HEK293 (cell line): Measurements from ENCODE around the gene FZD1.

ENCODE experiments used
- CTCF ChIA-PET: fragments of 350-600 bp; formaldehyde crosslinking; extraction: SDS; loops from one replicate; lab custom pipeline; 2021; ENCODE audit warnings: antibody characterized with exemption; lab: Yijun Ruan, JAX
- POLR2A ChIA-PET: fragments of 300-600 bp; formaldehyde crosslinking; extraction: SDS; loops from one replicate; lab custom pipeline; 2020; ENCODE audit warnings: antibody characterized with exemption, inconsistent platforms; lab: Yijun Ruan, JAX
- H3K27ac ChIP-seq: fragments of 200-500 bp; sonication (Bioruptor generic); 2 replicates; pipeline ENCODE4 v1.5.1; 2014; ENCODE audit warnings: low read depth, low read length, control low read depth, inconsistent platforms; ENCODE audit errors: extremely low read depth
- H3K36me3 ChIP-seq, 2 experiments: fragments of 200-500 bp in 1 of 2; sonication (Bioruptor generic) in 1 of 2; 1 replicate in 1 of 2; 2 replicates in 1 of 2; pipeline ENCODE4 v1.5.1; 2014 to 2017; ENCODE audit warnings: inconsistent platforms in 2 of 2, low read length in 2 of 2; ENCODE audit not compliant: control insufficient read depth in 2 of 2, insufficient read depth in 1 of 2
- H3K4me1 ChIP-seq: fragments of 200-500 bp; sonication (Bioruptor generic); 2 replicates; pipeline ENCODE4 v1.5.1; 2014; ENCODE audit warnings: mild to moderate bottlenecking, low read length, inconsistent platforms; ENCODE audit not compliant: control insufficient read depth, insufficient read depth
- H3K4me3 ChIP-seq: 2 replicates; pipeline ENCODE4 v1.5.1; 2011; ENCODE audit warnings: low read depth, mild to moderate bottlenecking, control low read depth, low read length, moderate library complexity
- H3K9me3 ChIP-seq: fragments of 200-500 bp; sonication (Bioruptor generic); 2 replicates; pipeline ENCODE4 v1.5.1; 2014; ENCODE audit warnings: low read depth, low read length, inconsistent platforms; ENCODE audit not compliant: control insufficient read depth, insufficient read depth
- EGR2 ChIP-seq: fragments of 450-650 bp; formaldehyde crosslinking; IDR thresholded peaks from 2 replicates; pipeline ENCODE4 v1.5.1; 2016; ENCODE audit warnings: low read depth, missing biosample characterization, missing genetic modification characterization
- REPIN1 ChIP-seq: fragments of 450-650 bp; formaldehyde crosslinking; IDR thresholded peaks from 2 replicates; pipeline ENCODE4 v1.5.1; 2017; ENCODE audit warnings: missing biosample characterization, missing genetic modification characterization, low read depth
- SCRT1 ChIP-seq: fragments of 450-650 bp; formaldehyde crosslinking; IDR thresholded peaks from 2 replicates; pipeline ENCODE4 v1.5.1; 2016; ENCODE audit warnings: missing biosample characterization, missing genetic modification characterization, borderline replicate concordance
- TSHZ1 ChIP-seq: fragments of 450-650 bp; formaldehyde crosslinking; IDR thresholded peaks from 2 replicates; pipeline ENCODE4 v1.5.1; 2016; ENCODE audit warnings: missing biosample characterization, missing genetic modification characterization, borderline replicate concordance
- ZBTB11 ChIP-seq: fragments of 450-650 bp; formaldehyde crosslinking; conservative IDR thresholded peaks from 2 replicates; pipeline ENCODE4 v1.5.1; 2016; ENCODE audit warnings: low read depth, missing biosample characterization, missing genetic modification characterization
- ZFHX2 ChIP-seq: fragments of 450-650 bp; formaldehyde crosslinking; conservative IDR thresholded peaks from 2 replicates; pipeline ENCODE4 v1.5.1; 2016; ENCODE audit warnings: missing biosample characterization, missing genetic modification characterization
- ZFP3 ChIP-seq: fragments of 450-650 bp; formaldehyde crosslinking; IDR thresholded peaks from 2 replicates; pipeline ENCODE4 v1.5.1; 2016; ENCODE audit warnings: low read depth, missing biosample characterization, missing genetic modification characterization
- ZNF146 ChIP-seq: fragments of 450-650 bp; formaldehyde crosslinking; IDR thresholded peaks from 2 replicates; pipeline ENCODE4 v1.5.1; 2016; ENCODE audit warnings: missing biosample characterization, missing genetic modification characterization
- ZNF221 ChIP-seq: fragments of 450-650 bp; formaldehyde crosslinking; IDR thresholded peaks from 2 replicates; pipeline ENCODE4 v1.5.1; 2017; ENCODE audit warnings: missing biosample characterization, missing genetic modification characterization, borderline replicate concordance
- ZNF239 ChIP-seq: fragments of 450-650 bp; formaldehyde crosslinking; IDR thresholded peaks from 2 replicates; pipeline ENCODE4 v1.5.1; 2016; ENCODE audit warnings: missing biosample characterization, missing genetic modification characterization
- ZNF274 ChIP-seq, 2 experiments: fragments of 200-500 bp in 1 of 2; fragments of 450-650 bp in 1 of 2; sonication (Bioruptor generic) in 1 of 2; formaldehyde crosslinking in 1 of 2; IDR thresholded peaks; 2 replicates each; pipeline versions ENCODE4 v1.5.1 to v1.6.1; 2014 to 2016; ENCODE audit warnings: borderline replicate concordance in 1 of 2, inconsistent platforms in 1 of 2, low read length in 1 of 2, missing biosample characterization in 1 of 2, missing genetic modification characterization in 1 of 2
- ZNF292 ChIP-seq: fragments of 450-650 bp; formaldehyde crosslinking; IDR thresholded peaks from 2 replicates; pipeline ENCODE4 v1.5.1; 2016; ENCODE audit warnings: low read depth, missing biosample characterization, missing genetic modification characterization, borderline replicate concordance
- ZNF302 ChIP-seq: fragments of 450-650 bp; formaldehyde crosslinking; IDR thresholded peaks from 2 replicates; pipeline ENCODE4 v1.5.1; 2016; ENCODE audit warnings: missing biosample characterization, missing genetic modification characterization, low read depth
- ZNF324 ChIP-seq: fragments of 450-650 bp; formaldehyde crosslinking; IDR thresholded peaks from 2 replicates; pipeline ENCODE4 v1.5.1; 2016; ENCODE audit warnings: missing biosample characterization, missing genetic modification characterization
- ZNF391 ChIP-seq: fragments of 450-650 bp; formaldehyde crosslinking; IDR thresholded peaks from 2 replicates; pipeline ENCODE4 v1.5.1; 2016; ENCODE audit warnings: low read depth, missing biosample characterization, missing genetic modification characterization, borderline replicate concordance
- ZNF416 ChIP-seq: fragments of 450-650 bp; formaldehyde crosslinking; IDR thresholded peaks from 2 replicates; pipeline ENCODE4 v1.5.1; 2016; ENCODE audit warnings: missing biosample characterization, missing genetic modification characterization
- ZNF433 ChIP-seq: fragments of 450-650 bp; formaldehyde crosslinking; IDR thresholded peaks from 2 replicates; pipeline ENCODE4 v1.5.1; 2016; ENCODE audit warnings: missing biosample characterization, missing genetic modification characterization, low read depth
- ZNF548 ChIP-seq: fragments of 450-650 bp; formaldehyde crosslinking; IDR thresholded peaks from 2 replicates; pipeline ENCODE4 v1.5.1; 2016; ENCODE audit warnings: missing biosample characterization, missing genetic modification characterization
- ZNF664 ChIP-seq: fragments of 450-650 bp; formaldehyde crosslinking; IDR thresholded peaks from 2 replicates; pipeline ENCODE4 v1.5.1; 2016; ENCODE audit warnings: missing biosample characterization, missing genetic modification characterization
- ZNF843 ChIP-seq: fragments of 450-650 bp; formaldehyde crosslinking; IDR thresholded peaks from 2 replicates; pipeline ENCODE4 v1.5.1; 2016; ENCODE audit warnings: missing biosample characterization, missing genetic modification characterization
- TF ChIP-seq, protein P1 (sequence below): fragments of 450-650 bp; formaldehyde crosslinking; IDR thresholded peaks from 2 replicates; pipeline ENCODE4 v1.5.1; 2016; ENCODE audit warnings: missing biosample characterization, missing genetic modification characterization
- TF ChIP-seq, protein P2 (sequence below): fragments of 450-650 bp; formaldehyde crosslinking; IDR thresholded peaks from 2 replicates; pipeline ENCODE4 v1.5.1; 2016; ENCODE audit warnings: missing biosample characterization, missing genetic modification characterization
- TF ChIP-seq, protein P3 (sequence below): fragments of 450-650 bp; formaldehyde crosslinking; IDR thresholded peaks from 2 replicates; pipeline ENCODE4 v1.5.1; 2016; ENCODE audit warnings: missing biosample characterization, missing genetic modification characterization

FZD1 gene

DNA sequence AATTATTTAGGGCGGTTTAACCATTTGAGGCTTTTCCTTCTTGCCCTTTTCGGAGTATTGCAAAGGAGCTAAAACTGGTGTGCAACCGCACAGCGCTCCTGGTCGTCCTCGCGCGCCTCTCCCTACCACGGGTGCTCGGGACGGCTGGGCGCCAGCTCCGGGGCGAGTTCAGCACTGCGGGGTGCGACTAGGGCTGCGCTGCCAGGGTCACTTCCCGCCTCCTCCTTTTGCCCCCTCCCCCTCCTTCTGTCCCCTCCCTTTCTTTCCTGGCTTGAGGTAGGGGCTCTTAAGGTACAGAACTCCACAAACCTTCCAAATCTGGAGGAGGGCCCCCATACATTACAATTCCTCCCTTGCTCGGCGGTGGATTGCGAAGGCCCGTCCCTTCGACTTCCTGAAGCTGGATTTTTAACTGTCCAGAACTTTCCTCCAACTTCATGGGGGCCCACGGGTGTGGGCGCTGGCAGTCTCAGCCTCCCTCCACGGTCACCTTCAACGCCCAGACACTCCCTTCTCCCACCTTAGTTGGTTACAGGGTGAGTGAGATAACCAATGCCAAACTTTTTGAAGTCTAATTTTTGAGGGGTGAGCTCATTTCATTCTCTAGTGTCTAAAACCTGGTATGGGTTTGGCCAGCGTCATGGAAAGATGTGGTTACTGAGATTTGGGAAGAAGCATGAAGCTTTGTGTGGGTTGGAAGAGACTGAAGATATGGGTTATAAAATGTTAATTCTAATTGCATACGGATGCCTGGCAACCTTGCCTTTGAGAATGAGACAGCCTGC lies 3.1 kb downstream of the FZD1 start:
- Histone ChIP-seq H3K4me1 (no peaks in the 10 kb centered on the region), H3K36me3 (peaks cover 0 to 8% of the 10 kb centered on the region in 2 experiments; a peak in 1 of 3 replicates)
- POLR2A ChIA-PET, result no interaction called here
- TF ChIP-seq ZNF391 (tag by site-specific recombination), result no peak
- TF ChIP-seq ZNF843, result no peak
- peak; percentile 37; the same call in 1 of the 2 replicates for TF ChIP-seq EGR2 (tag by site-specific recombination)
- TF ChIP-seq ZFHX2 (tag by site-specific recombination), result peak; percentile 60
- TF ChIP-seq, protein P1, sequence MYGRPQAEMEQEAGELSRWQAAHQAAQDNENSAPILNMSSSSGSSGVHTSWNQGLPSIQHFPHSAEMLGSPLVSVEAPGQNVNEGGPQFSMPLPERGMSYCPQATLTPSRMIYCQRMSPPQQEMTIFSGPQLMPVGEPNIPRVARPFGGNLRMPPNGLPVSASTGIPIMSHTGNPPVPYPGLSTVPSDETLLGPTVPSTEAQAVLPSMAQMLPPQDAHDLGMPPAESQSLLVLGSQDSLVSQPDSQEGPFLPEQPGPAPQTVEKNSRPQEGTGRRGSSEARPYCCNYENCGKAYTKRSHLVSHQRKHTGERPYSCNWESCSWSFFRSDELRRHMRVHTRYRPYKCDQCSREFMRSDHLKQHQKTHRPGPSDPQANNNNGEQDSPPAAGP (tag by site-specific recombination), result 0 out of 2 replicates have a peak, but pooled peaks have one; percentile 26
- TF ChIP-seq, all 188 proteins: peak for 3
- CTCF ChIA-PET, result no interaction called here
- Histone ChIP-seq H3K4me3 (peak overlapping the region; percentile 9), H3K9me3 (no peaks in the 10 kb centered on the region), H3K27ac (no peak overlapping the region)

GRCh38 chr7:91270372-91270771 lies 6.1 kb downstream of the FZD1 start:
- Histone ChIP-seq H3K36me3 (peaks cover 0 to 8% of the 10 kb centered on the region in 2 experiments; a peak in 1 of 3 replicates), H3K4me3 (no peak overlapping the region), H3K9me3 (no peaks in the 10 kb centered on the region), H3K4me1 (no peaks in the 10 kb centered on the region), H3K27ac (no peak overlapping the region)
- ChIA-PET POLR2A (no interaction called here), CTCF (no interaction called here)
- TF ChIP-seq ZNF221 (no peak), ZNF416 (tag by site-specific recombination) (no peak), SCRT1 (tag by site-specific recombination) (no peak), ZNF239 (no peak), ZBTB11 (tag by site-specific recombination) (no peak), ZNF274 (IDR thresholded peaks at IDR 0.05; ENCODE audit: low read length) (no peak), ZNF274 (tag by site-specific recombination; IDR thresholded peaks at IDR 0.05; ENCODE audit: borderline replicate concordance) (no peak), ZNF292 (tag by site-specific recombination) (no peak), TSHZ1 (tag by site-specific recombination) (no peak), ZFP3 (tag by site-specific recombination) (no peak), ZNF664 (tag by site-specific recombination) (no peak), ZNF548 (no peak), ZNF433 (tag by site-specific recombination) (no peak), REPIN1 (no peak), ZNF146 (tag by site-specific recombination) (no peak), ZNF324 (tag by site-specific recombination) (no peak), ZNF302 (tag by site-specific recombination) (no peak)
- TF ChIP-seq, protein P2, sequence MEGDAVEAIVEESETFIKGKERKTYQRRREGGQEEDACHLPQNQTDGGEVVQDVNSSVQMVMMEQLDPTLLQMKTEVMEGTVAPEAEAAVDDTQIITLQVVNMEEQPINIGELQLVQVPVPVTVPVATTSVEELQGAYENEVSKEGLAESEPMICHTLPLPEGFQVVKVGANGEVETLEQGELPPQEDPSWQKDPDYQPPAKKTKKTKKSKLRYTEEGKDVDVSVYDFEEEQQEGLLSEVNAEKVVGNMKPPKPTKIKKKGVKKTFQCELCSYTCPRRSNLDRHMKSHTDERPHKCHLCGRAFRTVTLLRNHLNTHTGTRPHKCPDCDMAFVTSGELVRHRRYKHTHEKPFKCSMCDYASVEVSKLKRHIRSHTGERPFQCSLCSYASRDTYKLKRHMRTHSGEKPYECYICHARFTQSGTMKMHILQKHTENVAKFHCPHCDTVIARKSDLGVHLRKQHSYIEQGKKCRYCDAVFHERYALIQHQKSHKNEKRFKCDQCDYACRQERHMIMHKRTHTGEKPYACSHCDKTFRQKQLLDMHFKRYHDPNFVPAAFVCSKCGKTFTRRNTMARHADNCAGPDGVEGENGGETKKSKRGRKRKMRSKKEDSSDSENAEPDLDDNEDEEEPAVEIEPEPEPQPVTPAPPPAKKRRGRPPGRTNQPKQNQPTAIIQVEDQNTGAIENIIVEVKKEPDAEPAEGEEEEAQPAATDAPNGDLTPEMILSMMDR (tag by site-specific recombination), result no peak
- TF ChIP-seq, protein P3, sequence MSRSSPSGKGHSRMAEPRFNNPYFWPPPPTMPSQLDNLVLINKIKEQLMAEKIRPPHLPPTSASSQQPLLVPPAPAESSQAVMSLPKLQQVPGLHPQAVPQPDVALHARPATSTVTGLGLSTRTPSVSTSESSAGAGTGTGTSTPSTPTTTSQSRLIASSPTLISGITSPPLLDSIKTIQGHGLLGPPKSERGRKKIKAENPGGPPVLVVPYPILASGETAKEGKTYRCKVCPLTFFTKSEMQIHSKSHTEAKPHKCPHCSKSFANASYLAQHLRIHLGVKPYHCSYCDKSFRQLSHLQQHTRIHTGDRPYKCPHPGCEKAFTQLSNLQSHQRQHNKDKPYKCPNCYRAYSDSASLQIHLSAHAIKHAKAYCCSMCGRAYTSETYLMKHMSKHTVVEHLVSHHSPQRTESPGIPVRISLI (tag by site-specific recombination), result no peak
